K562 (cell line): ENCODE data around the gene TPK1. TPM values are rescaled to one million over a fixed set of nuclear protein-coding genes. Genes with fewer than 3 reads are reported as not detected.

Source experiments
- ATAC-seq: fragments of 200-7000 bp; cut with Tn5 transposase; 3 replicates; pipeline ENCODE4 v1.9.1; 2020; ENCODE audit warnings: moderate library complexity
- BruUV-seq: library from RNA; stranded (reverse); fragments of 400-500 nt; replicated peaks from 2 replicates; lab custom pipeline; 2021; lab: Mats Ljungman, UMichigan
- CTCF ChIA-PET: fragments of 300-600 bp; formaldehyde crosslinking; extraction: SDS; loops from one replicate; lab custom pipeline; 2021; ENCODE audit warnings: low intra/inter-chr PET ratio; lab: Yijun Ruan, JAX
- POLR2A ChIA-PET: fragments of 300-600, 350-650 bp; sonication (Branson Sonifier 250); formaldehyde crosslinking; extraction: SDS; loops from one replicate; lab custom pipeline; 2021; ENCODE audit warnings: antibody characterized with exemption, inconsistent platforms; lab: Yijun Ruan, JAX
- DNase-seq, 4 experiments: peaks; one replicate each; pipeline versions ENCODE4 v3.0.0 to v3.0.0-alpha.2; 2011 to 2018; ENCODE audit warnings: low spot score in 3 of 4, mixed read lengths in 3 of 4; ENCODE audit errors: extremely low read depth in 1 of 4
- FAIRE-seq: peaks from 2 replicates; lab custom pipeline; 2011; peaks lifted over from hg19 to GRCh38; lab: Jason Lieb, UNC
- H2AFZ ChIP-seq: 2 replicates; pipeline ENCODE4 v1.6.0; 2011; ENCODE audit warnings: low read depth, low read length, control low read depth, inconsistent platforms
- H3K27ac ChIP-seq: fragments of 200-600 bp; 3 replicates; pipeline ENCODE4 v1.8.0; 2011; ENCODE audit warnings: low read depth, mild to moderate bottlenecking, control low read depth, inconsistent platforms, low read length, moderate library complexity, mixed read lengths; ENCODE audit errors: extremely low read depth
- H3K27me3 ChIP-seq, 2 experiments: fragments of 300-600 bp in 1 of 2; 2 replicates in 1 of 2; 3 replicates in 1 of 2; pipeline versions ENCODE4 v1.6.0 to v1.8.0; 2011; ENCODE audit warnings: inconsistent platforms in 2 of 2, low read length in 2 of 2, mild to moderate bottlenecking in 1 of 2, mixed read lengths in 1 of 2, moderate library complexity in 1 of 2; ENCODE audit not compliant: control insufficient read depth in 2 of 2, insufficient read depth in 2 of 2
- H3K36me3 ChIP-seq: fragments of 300-600 bp; 3 replicates; pipeline ENCODE4 v1.8.0; 2011; ENCODE audit warnings: mild to moderate bottlenecking, low read length, inconsistent platforms; ENCODE audit not compliant: control insufficient read depth, insufficient read depth
- H3K4me1 ChIP-seq, 2 experiments: fragments of 200-600 bp in 1 of 2; replicated peaks in 1 of 2; 2 replicates in 1 of 2; 3 replicates in 1 of 2; pipeline versions ENCODE4 v1.5.1 to v1.8.0; 2011; ENCODE audit warnings: inconsistent platforms in 2 of 2, low read length in 2 of 2, mild to moderate bottlenecking in 1 of 2, mixed read lengths in 1 of 2, moderate library complexity in 1 of 2; ENCODE audit not compliant: control insufficient read depth in 2 of 2, insufficient read depth in 2 of 2
- H3K4me2 ChIP-seq: 2 replicates; pipeline ENCODE4 v1.6.1; 2011; ENCODE audit warnings: low read length, control low read depth, inconsistent platforms, mixed read lengths; ENCODE audit not compliant: insufficient read depth
- H3K4me3 ChIP-seq: fragments of 200-600 bp; sonication (generic), shearing (Covaris generic); 2 replicates; pipeline ENCODE4 v1.5.1; 2016; ENCODE audit warnings: control low read depth, inconsistent platforms
- H3K79me2 ChIP-seq: fragments of 200-600 bp; 3 replicates; pipeline ENCODE4 v1.8.0; 2011; ENCODE audit warnings: low read length, inconsistent platforms; ENCODE audit not compliant: control insufficient read depth, insufficient read depth
- H3K9ac ChIP-seq, 2 experiments: 2 replicates each; pipeline versions ENCODE4 v1.6.0 to v1.6.1; 2011; ENCODE audit warnings: low read depth in 2 of 2, low read length in 2 of 2, control low read depth in 1 of 2, inconsistent platforms in 1 of 2, mild to moderate bottlenecking in 1 of 2, mixed read lengths in 1 of 2; ENCODE audit not compliant: insufficient read depth in 1 of 2
- H3K9me1 ChIP-seq: one replicate; pipeline ENCODE4 v1.6.0; 2011; ENCODE audit warnings: inconsistent platforms, mild to moderate bottlenecking, low read length, moderate library complexity; ENCODE audit not compliant: control insufficient read depth, insufficient read depth
- H3K9me3 ChIP-seq: replicated peaks from 2 replicates; pipeline ENCODE4 v1.5.1; 2011; ENCODE audit warnings: low read depth, low read length, inconsistent platforms; ENCODE audit not compliant: control insufficient read depth, insufficient read depth
- H4K20me1 ChIP-seq: replicated peaks from 2 replicates; pipeline ENCODE4 v1.6.1; 2011; ENCODE audit warnings: low read length, inconsistent platforms, mixed read lengths; ENCODE audit not compliant: control insufficient read depth, insufficient read depth
- BRD9 ChIP-seq: fragments of 450-650 bp; IDR thresholded peaks from 2 replicates; pipeline ENCODE4 v1.6.1; 2018; ENCODE audit warnings: low read depth; ENCODE audit not compliant: partially characterized antibody
- CBX1 ChIP-seq: sonication (generic); IDR thresholded peaks from 2 replicates; pipeline ENCODE4 v1.6.1; 2016; ENCODE audit warnings: antibody characterized with exemption, low read depth, mild to moderate bottlenecking
- ESRRB ChIP-seq: fragments of 250-450 bp; sonication (Bioruptor Pico); IDR thresholded peaks from 2 replicates; pipeline ENCODE4 v1.5.0; 2020; ENCODE audit warnings: mild to moderate bottlenecking, moderate library complexity, borderline replicate concordance
- FOXA1 ChIP-seq: fragments of 450-650 bp; IDR thresholded peaks from 2 replicates; pipeline ENCODE4 v1.6.1; 2016; ENCODE audit warnings: mild to moderate bottlenecking, borderline replicate concordance
- KDM2B ChIP-seq: fragments of 250-450 bp; sonication (Bioruptor Pico); IDR thresholded peaks from 2 replicates; pipeline ENCODE4 v1.8.0; 2021; ENCODE audit warnings: mild to moderate bottlenecking, moderate library complexity
- POLR2AphosphoS2 ChIP-seq: IDR thresholded peaks from 2 replicates; pipeline ENCODE4 v1.6.1; 2012; ENCODE audit warnings: low read length, improper control_type of control experiment
- RBM17 ChIP-seq: fragments of 200-400 bp; formaldehyde crosslinking; IDR thresholded peaks from 2 replicates; pipeline ENCODE4 v1.6.1; 2017; ENCODE audit warnings: low read depth, mild to moderate bottlenecking, low read length, borderline replicate concordance
- RBM22 ChIP-seq: fragments of 200-400 bp; formaldehyde crosslinking; IDR thresholded peaks from 2 replicates; pipeline ENCODE4 v1.6.1; 2018; ENCODE audit warnings: low read length, low read depth; ENCODE audit not compliant: poor library complexity, severe bottlenecking
- ZNF212 ChIP-seq: fragments of 450-650 bp; formaldehyde crosslinking; IDR thresholded peaks from 2 replicates; pipeline ENCODE4 v1.4.0; 2020; ENCODE audit warnings: mild to moderate bottlenecking
- WGBS: fragments of 100-300 bp; shearing (Covaris generic); methylation state at CpG from one replicate; pipeline ENCODE4 v1.1.6; 2016; ENCODE audit warnings: low coverage, mixed read lengths; ENCODE audit not compliant: insufficient coverage; ENCODE audit errors: missing lambda C conversion rate; 5-methylcytosine and 5-hydroxymethylcytosine counted together
- in situ Hi-C: fragments of 300-500 bp; cut with MboI; formaldehyde crosslinking; loops from 4 replicates; pipeline ENCODE4 v1.15.0; 2018; ENCODE audit warnings: inconsistent platforms, mixed read lengths
- intact Hi-C: fragments of 100-400 bp; cut with micrococcal nuclease; formaldehyde crosslinking; loops from 2 replicates; pipeline ENCODE4 v1.14.2; 2022
- polyA plus RNA-seq, 8 experiments: library from polyadenylated mRNA; depleted of rRNA in 4 of 8; stranded (reverse) in 5 of 8; unstranded in 3 of 8; fragments of >200 nt; fragmentation: Nextera tagmentation in 2 of 8; fragmentation: Illumina TruSeq in 1 of 8; extraction: Ambion mirVana in 2 of 8; extraction: Trizol in 1 of 8; gene quantifications; 2 replicates each; pipeline versions ENCODE4 v1.2.1 to v1.2.3, GENCODE V29; 2011 to 2014; ENCODE audit warnings: inconsistent platforms in 1 of 8, missing spikeins in 1 of 8
- total RNA-seq, 7 experiments: library from RNA; depleted of rRNA in 6 of 7; stranded (reverse); fragments of >200 nt in 6 of 7; fragmentation: Illumina TruSeq in 2 of 7; extraction: Trizol in 2 of 7; gene quantifications; 2 replicates each; pipeline versions ENCODE4 v1.2.1 to v1.2.3, GENCODE V29; 2011 to 2021; ENCODE audit warnings: low replicate concordance in 1 of 7
- TF ChIP-seq, protein P1 (sequence below): fragments of 450-650 bp; formaldehyde crosslinking; IDR thresholded peaks from 2 replicates; pipeline ENCODE4 v1.4.0; 2022; ENCODE audit warnings: missing genetic modification characterization
- TF ChIP-seq, protein P2 (sequence below): sonication (generic); formaldehyde crosslinking; IDR thresholded peaks from 2 replicates; pipeline ENCODE4 v1.8.1; 2023; ENCODE audit warnings: mild to moderate bottlenecking, missing genetic modification reagents
- TF ChIP-seq, protein P3 (sequence below): fragments of 450-650 bp; IDR thresholded peaks from 2 replicates; pipeline ENCODE4 v1.6.1; 2017; ENCODE audit warnings: antibody characterized with exemption

TPK1 gene
- total and polyA plus RNA-seq, 9 of the 15 experiments (the other 6 are each of a cell fraction or from before 2014, with no cell fraction given) = 5.1 to 16.2 (median 9.2) TPM

DNA sequence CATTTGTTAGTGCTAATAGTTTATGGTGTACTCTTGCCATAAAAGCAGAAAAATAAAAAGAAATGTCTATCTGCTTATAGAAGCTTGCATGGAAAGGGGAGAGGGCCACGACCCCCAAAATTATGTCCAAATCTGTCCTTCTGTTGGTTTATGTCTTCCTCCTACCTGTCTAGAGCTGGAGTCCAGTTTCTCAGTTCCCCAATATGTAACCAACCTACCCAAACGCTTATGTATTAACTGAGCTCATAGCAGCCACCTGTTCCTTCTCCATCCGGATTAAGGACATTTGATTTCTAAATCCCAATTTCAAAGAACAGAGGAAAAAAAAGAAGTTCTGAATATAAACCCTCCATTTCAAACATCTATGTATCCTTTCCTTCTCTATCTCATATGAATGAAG lies 30.3 kb upstream of the TPK1 start:
- Histone ChIP-seq H2AFZ (no peak overlapping the region), H3K27me3 (no peaks in the 10 kb centered on the region), H3K9me3 (no peaks in the 10 kb centered on the region), H3K4me3 (no peak overlapping the region), H3K36me3 (no peaks in the 10 kb centered on the region), H3K4me2 (no peak overlapping the region), H3K79me2 (no peaks in the 10 kb centered on the region), H3K4me1 (0 out of 5 replicates have a peak, but pooled peaks cover 0 to 10% of the 10 kb centered on the region in 2 experiments), H3K9ac (no peak overlapping the region), H3K9me1 (no peaks in the 10 kb centered on the region), H3K27ac (no peak overlapping the region), H4K20me1 (no peaks in the 10 kb centered on the region)
- ChIA-PET POLR2A (interaction anchor here (1.2 kb wide), 1 partner anchor 17 kb away, joined by 3 read pairs; no protein-coding TSS in a partner anchor), CTCF (no interaction called here)
- no TSS peak for BruUV-seq
- in situ Hi-C loops = no loop called here
- ATAC-seq (no peak), FAIRE-seq (no peak), DNase-seq (no peak)
- intact Hi-C loops = no loop called here
- 1% methylated on average over 3 of the region's 3 CpGs for WGBS
- no peak for TF ChIP-seq RBM17
- TF ChIP-seq BRD9 = no peak
- TF ChIP-seq RBM22 = no peak
- TF ChIP-seq, protein P1, sequence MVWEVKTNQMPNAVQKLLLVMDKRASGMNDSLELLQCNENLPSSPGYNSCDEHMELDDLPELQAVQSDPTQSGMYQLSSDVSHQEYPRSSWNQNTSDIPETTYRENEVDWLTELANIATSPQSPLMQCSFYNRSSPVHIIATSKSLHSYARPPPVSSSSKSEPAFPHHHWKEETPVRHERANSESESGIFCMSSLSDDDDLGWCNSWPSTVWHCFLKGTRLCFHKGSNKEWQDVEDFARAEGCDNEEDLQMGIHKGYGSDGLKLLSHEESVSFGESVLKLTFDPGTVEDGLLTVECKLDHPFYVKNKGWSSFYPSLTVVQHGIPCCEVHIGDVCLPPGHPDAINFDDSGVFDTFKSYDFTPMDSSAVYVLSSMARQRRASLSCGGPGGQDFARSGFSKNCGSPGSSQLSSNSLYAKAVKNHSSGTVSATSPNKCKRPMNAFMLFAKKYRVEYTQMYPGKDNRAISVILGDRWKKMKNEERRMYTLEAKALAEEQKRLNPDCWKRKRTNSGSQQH (CRISPR knock-in tag) = no peak
- TF ChIP-seq, protein P2, sequence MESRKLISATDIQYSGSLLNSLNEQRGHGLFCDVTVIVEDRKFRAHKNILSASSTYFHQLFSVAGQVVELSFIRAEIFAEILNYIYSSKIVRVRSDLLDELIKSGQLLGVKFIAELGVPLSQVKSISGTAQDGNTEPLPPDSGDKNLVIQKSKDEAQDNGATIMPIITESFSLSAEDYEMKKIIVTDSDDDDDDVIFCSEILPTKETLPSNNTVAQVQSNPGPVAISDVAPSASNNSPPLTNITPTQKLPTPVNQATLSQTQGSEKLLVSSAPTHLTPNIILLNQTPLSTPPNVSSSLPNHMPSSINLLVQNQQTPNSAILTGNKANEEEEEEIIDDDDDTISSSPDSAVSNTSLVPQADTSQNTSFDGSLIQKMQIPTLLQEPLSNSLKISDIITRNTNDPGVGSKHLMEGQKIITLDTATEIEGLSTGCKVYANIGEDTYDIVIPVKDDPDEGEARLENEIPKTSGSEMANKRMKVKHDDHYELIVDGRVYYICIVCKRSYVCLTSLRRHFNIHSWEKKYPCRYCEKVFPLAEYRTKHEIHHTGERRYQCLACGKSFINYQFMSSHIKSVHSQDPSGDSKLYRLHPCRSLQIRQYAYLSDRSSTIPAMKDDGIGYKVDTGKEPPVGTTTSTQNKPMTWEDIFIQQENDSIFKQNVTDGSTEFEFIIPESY (CRISPR knock-in tag) = no peak
- TF ChIP-seq, protein P3, sequence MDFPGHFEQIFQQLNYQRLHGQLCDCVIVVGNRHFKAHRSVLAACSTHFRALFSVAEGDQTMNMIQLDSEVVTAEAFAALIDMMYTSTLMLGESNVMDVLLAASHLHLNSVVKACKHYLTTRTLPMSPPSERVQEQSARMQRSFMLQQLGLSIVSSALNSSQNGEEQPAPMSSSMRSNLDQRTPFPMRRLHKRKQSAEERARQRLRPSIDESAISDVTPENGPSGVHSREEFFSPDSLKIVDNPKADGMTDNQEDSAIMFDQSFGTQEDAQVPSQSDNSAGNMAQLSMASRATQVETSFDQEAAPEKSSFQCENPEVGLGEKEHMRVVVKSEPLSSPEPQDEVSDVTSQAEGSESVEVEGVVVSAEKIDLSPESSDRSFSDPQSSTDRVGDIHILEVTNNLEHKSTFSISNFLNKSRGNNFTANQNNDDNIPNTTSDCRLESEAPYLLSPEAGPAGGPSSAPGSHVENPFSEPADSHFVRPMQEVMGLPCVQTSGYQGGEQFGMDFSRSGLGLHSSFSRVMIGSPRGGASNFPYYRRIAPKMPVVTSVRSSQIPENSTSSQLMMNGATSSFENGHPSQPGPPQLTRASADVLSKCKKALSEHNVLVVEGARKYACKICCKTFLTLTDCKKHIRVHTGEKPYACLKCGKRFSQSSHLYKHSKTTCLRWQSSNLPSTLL = no peak
- no peak for TF ChIP-seq POLR2AphosphoS2
- TF ChIP-seq CBX1 = no peak
- no peak for TF ChIP-seq ESRRB (CRISPR knock-in tag)
- no peak for TF ChIP-seq FOXA1
- TF ChIP-seq KDM2B = no peak
- TF ChIP-seq ZNF212 (CRISPR knock-in tag) = no peak
